ENCODE data around the gene DOCK2. TPM values are rescaled to one million over a fixed set of nuclear protein-coding genes. Genes with fewer than 3 reads are reported as not detected.

The DOCK2 gene
- total RNA-seq, 1 experiment from 2014 or later = 2.2 TPM

- intact Hi-C loops (cut with micrococcal nuclease; ENCODE audit: unreplicated experiment) = no loop called here
- no peak for DNase-seq (ENCODE audit: low spot score)
- Histone ChIP-seq H3K4me1 (ENCODE audit: insufficient read depth, low read length, poor library complexity, severe bottlenecking) (no peaks in the 10 kb centered on the region), H3K27ac (ENCODE audit: low read depth, low read length, poor library complexity, severe bottlenecking) (no peak overlapping the region), H3K9me3 (ENCODE audit: low read depth, low read length, poor library complexity, severe bottlenecking) (no peaks in the 10 kb centered on the region), H3K4me3 (ENCODE audit: low read depth, low read length, poor library complexity, severe bottlenecking) (no peak overlapping the region), H3K27me3 (replicated peaks; ENCODE audit: insufficient read depth, low read depth, low read length, poor library complexity) (no peaks in the 10 kb centered on the region), H3K36me3 (ENCODE audit: insufficient read depth, low read length, poor library complexity, severe bottlenecking) (no peaks in the 10 kb centered on the region)
- BruUV-seq (replicated peaks) = no TSS peak
- ChIA-PET POLR2A (ENCODE audit: low non-redundant PET) (no interaction called here), CTCF (no interaction called here)
- TF ChIP-seq CTCF (conservative IDR thresholded peaks at IDR 0.05; ENCODE audit: low read depth, low read length) (no peak), EZH2 (IDR thresholded peaks at IDR 0.05; ENCODE audit: borderline replicate concordance, low read depth, low read length, poor library complexity, severe bottlenecking) (no peak)
Measured at GRCh38 chr5:170059221-170059620, 422.1 kb downstream of the DOCK2 start.

GRCh38 chr5:170067152-170067551, 430.1 kb downstream of the DOCK2 start:
- Histone ChIP-seq H3K27ac (ENCODE audit: low read depth, low read length, poor library complexity, severe bottlenecking) (no peak overlapping the region), H3K4me1 (ENCODE audit: insufficient read depth, low read length, poor library complexity, severe bottlenecking) (peaks cover 13% of the 10 kb centered on the region), H3K36me3 (ENCODE audit: insufficient read depth, low read length, poor library complexity, severe bottlenecking) (no peaks in the 10 kb centered on the region), H3K9me3 (ENCODE audit: low read depth, low read length, poor library complexity, severe bottlenecking) (no peaks in the 10 kb centered on the region), H3K4me3 (ENCODE audit: low read depth, low read length, poor library complexity, severe bottlenecking) (no peak overlapping the region), H3K27me3 (replicated peaks; ENCODE audit: insufficient read depth, low read depth, low read length, poor library complexity) (no peaks in the 10 kb centered on the region)
- POLR2A ChIA-PET (ENCODE audit: low non-redundant PET) = interaction anchor here (0.6 kb wide), 1 partner anchor 96 kb away, joined by 4 read pairs; no protein-coding TSS in a partner anchor
- CTCF ChIA-PET = no interaction called here
- BruUV-seq (replicated peaks) = no TSS peak
- DNase-seq (ENCODE audit: low spot score) = peak; percentile 31
- intact Hi-C loops (cut with micrococcal nuclease; ENCODE audit: unreplicated experiment) = no loop called here
- TF ChIP-seq EZH2 (IDR thresholded peaks at IDR 0.05; ENCODE audit: borderline replicate concordance, low read depth, low read length, poor library complexity, severe bottlenecking) (no peak), CTCF (conservative IDR thresholded peaks at IDR 0.05; ENCODE audit: low read depth, low read length) (no peak)

- no peak for TF ChIP-seq CTCF (conservative IDR thresholded peaks at IDR 0.05; ENCODE audit: low read depth, low read length)
- TF ChIP-seq EZH2 (IDR thresholded peaks at IDR 0.05; ENCODE audit: borderline replicate concordance, low read depth, low read length, poor library complexity, severe bottlenecking) = no peak
- no TSS peak for BruUV-seq (replicated peaks)
- H3K27ac ChIP-seq (ENCODE audit: low read depth, low read length, poor library complexity, severe bottlenecking) = no peak overlapping the region
- intact Hi-C loops (cut with micrococcal nuclease; ENCODE audit: unreplicated experiment) = no loop called here
- H3K36me3 ChIP-seq (ENCODE audit: insufficient read depth, low read length, poor library complexity, severe bottlenecking) = no peaks in the 10 kb centered on the region
- no peak overlapping the region for H3K4me3 ChIP-seq (ENCODE audit: low read depth, low read length, poor library complexity, severe bottlenecking)
- peaks cover 18% of the 10 kb centered on the region for H3K4me1 ChIP-seq (ENCODE audit: insufficient read depth, low read length, poor library complexity, severe bottlenecking)
- H3K9me3 ChIP-seq (ENCODE audit: low read depth, low read length, poor library complexity, severe bottlenecking) = no peaks in the 10 kb centered on the region
- CTCF ChIA-PET = no interaction called here
- H3K27me3 ChIP-seq (replicated peaks; ENCODE audit: insufficient read depth, low read depth, low read length, poor library complexity) = no peaks in the 10 kb centered on the region
- POLR2A ChIA-PET (ENCODE audit: low non-redundant PET) = no interaction called here
- DNase-seq (ENCODE audit: low spot score) = no peak
Measured at GRCh38 chr5:170067574-170068170, 430.6 kb downstream of the DOCK2 start.

Measured in A673 (cell line).